ENCODE results near the gene SLMAP.
A peak's percentile ranks its signal among the peaks of the same experiment; 100 is the strongest.

SLMAP gene

DNA sequence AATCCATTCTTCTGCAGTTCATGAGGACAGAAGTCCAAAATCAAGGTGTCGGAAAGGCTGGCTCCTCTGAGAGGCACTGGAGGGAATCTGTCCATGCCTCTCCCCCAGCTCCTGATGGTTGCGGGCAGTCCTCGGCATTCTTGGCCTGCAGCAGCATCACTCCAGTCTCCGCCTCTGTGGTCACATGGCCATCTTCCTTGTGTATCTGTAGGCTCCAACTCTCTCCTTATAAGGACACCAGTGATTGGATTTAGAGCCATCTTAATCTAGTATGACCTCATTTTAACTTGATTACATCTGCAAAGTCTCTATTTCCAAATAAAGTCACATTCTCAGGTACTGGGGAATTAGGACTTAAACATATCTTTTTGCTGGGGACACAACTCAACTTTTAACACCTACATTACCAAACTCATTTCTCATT is 196.1 kb downstream of the SLMAP start:
- Histone ChIP-seq H3K4me3 (ENCODE audit: low read depth, low read length) (no peak overlapping the region), H3K36me3 (ENCODE audit: control insufficient read depth, insufficient read depth, low read length) (no peaks in the 10 kb centered on the region), H3K9ac (no peak overlapping the region), H3K4me2 (ENCODE audit: low read length) (no peak overlapping the region), H3K79me2 (no peaks in the 10 kb centered on the region), H3K27me3 (ENCODE audit: control insufficient read depth, insufficient read depth, low read length) (no peaks in the 10 kb centered on the region), H3K27ac (peak overlapping the region; percentile 42), H3K4me1 (peaks cover 5% of the 10 kb centered on the region), H3K9me3 (ENCODE audit: control insufficient read depth, low read length) (no peaks in the 10 kb centered on the region), H2AFZ (peak overlapping the region; percentile 42)
- no peak for TF ChIP-seq CTCF (IDR thresholded peaks at IDR 0.05)

- H3K4me2 ChIP-seq (ENCODE audit: low read length): no peak overlapping the region
- H3K36me3 ChIP-seq (ENCODE audit: control insufficient read depth, insufficient read depth, low read length): no peaks in the 10 kb centered on the region
- TF ChIP-seq CTCF (IDR thresholded peaks at IDR 0.05): no peak
- H3K4me1 ChIP-seq: peaks cover 5% of the 10 kb centered on the region
- no peak overlapping the region for H3K9ac ChIP-seq
- H3K27ac ChIP-seq: peak overlapping the region; percentile 42
- no peaks in the 10 kb centered on the region for H3K27me3 ChIP-seq (ENCODE audit: control insufficient read depth, insufficient read depth, low read length)
- no peak overlapping the region for H2AFZ ChIP-seq
- no peaks in the 10 kb centered on the region for H3K79me2 ChIP-seq
- no peak overlapping the region for H3K4me3 ChIP-seq (ENCODE audit: low read depth, low read length)
- no peaks in the 10 kb centered on the region for H3K9me3 ChIP-seq (ENCODE audit: control insufficient read depth, low read length)
Observed at GRCh38 chr3:57952651-57953050, 196.5 kb downstream of the SLMAP start.

GRCh38 chr3:57953576-57953975 is 197.5 kb downstream of the SLMAP start:
- Histone ChIP-seq H3K9ac (no peak overlapping the region), H3K9me3 (ENCODE audit: control insufficient read depth, low read length) (no peaks in the 10 kb centered on the region), H3K4me3 (ENCODE audit: low read depth, low read length) (no peak overlapping the region), H3K27ac (no peak overlapping the region), H3K79me2 (no peaks in the 10 kb centered on the region), H3K4me2 (ENCODE audit: low read length) (no peak overlapping the region), H2AFZ (no peak overlapping the region), H3K27me3 (ENCODE audit: control insufficient read depth, insufficient read depth, low read length) (no peaks in the 10 kb centered on the region), H3K4me1 (peaks cover 5% of the 10 kb centered on the region), H3K36me3 (ENCODE audit: control insufficient read depth, insufficient read depth, low read length) (no peaks in the 10 kb centered on the region)
- no peak for TF ChIP-seq CTCF (IDR thresholded peaks at IDR 0.05)

DNA sequence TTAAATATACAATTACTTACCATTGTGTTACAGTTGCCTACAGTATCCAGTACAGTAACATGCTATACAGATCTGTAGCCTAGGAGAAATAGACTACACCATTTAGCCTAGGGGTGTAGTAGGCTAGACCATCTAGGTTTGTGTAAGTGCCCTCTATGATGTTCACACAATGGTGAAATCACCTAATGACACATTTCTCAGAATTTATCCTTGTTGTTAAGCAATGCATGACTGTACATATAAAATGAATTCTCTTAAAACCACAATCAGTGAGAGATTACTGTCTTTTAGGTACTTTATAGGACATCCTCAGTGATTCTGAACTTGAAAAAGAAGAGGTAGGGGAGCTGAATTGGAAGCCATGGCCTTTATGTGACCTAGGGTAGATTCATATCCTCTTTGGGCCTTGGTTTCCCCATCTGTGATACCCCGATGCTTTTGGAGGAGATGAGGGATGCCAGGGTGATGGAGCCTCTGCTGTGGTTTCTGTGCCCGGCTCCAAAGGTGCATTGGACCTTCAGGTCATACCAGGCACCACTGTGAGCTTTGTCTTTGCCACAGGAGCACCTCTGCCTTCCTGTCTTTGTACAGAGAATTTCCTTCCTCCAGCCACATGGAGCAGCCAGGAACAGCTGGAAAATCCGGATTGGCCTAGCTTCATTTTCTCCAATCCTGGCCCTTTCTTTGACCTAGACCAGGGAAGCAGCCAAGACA is 200.2 kb downstream of the SLMAP start:
- no peak overlapping the region for H3K9ac ChIP-seq
- no peak for TF ChIP-seq CTCF (IDR thresholded peaks at IDR 0.05)
- no peak overlapping the region for H3K4me3 ChIP-seq (ENCODE audit: low read depth, low read length)
- peaks cover 6% of the 10 kb centered on the region for H3K4me1 ChIP-seq
- no peak overlapping the region for H3K4me2 ChIP-seq (ENCODE audit: low read length)
- no peaks in the 10 kb centered on the region for H3K36me3 ChIP-seq (ENCODE audit: control insufficient read depth, insufficient read depth, low read length)
- H3K27me3 ChIP-seq (ENCODE audit: control insufficient read depth, insufficient read depth, low read length): no peaks in the 10 kb centered on the region
- H2AFZ ChIP-seq: no peak overlapping the region
- no peaks in the 10 kb centered on the region for H3K79me2 ChIP-seq
- H3K9me3 ChIP-seq (ENCODE audit: control insufficient read depth, low read length): no peaks in the 10 kb centered on the region
- no peak overlapping the region for H3K27ac ChIP-seq

DNA sequence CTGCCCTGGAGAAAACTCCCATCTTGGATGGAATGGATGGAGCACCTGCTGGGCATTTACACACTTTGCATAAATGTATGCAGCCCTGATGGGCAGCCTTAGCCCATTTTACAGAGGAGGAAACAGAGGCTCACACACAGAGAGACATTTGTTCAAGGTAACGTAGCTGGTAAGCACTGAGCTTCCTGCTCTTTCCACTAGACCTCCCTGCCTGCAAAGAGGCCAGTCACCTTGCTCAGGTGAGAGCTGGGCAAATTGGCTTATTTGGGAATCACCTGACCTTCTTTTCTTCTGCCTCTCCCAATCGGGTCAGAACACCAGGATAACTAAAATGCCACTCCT is 200.7 kb downstream of the SLMAP start:
- H3K27ac ChIP-seq: no peak overlapping the region
- H3K9me3 ChIP-seq (ENCODE audit: control insufficient read depth, low read length): no peaks in the 10 kb centered on the region
- H3K4me2 ChIP-seq (ENCODE audit: low read length): no peak overlapping the region
- no peaks in the 10 kb centered on the region for H3K27me3 ChIP-seq (ENCODE audit: control insufficient read depth, insufficient read depth, low read length)
- no peak overlapping the region for H2AFZ ChIP-seq
- no peak for TF ChIP-seq CTCF (IDR thresholded peaks at IDR 0.05)
- H3K9ac ChIP-seq: no peak overlapping the region
- H3K79me2 ChIP-seq: no peaks in the 10 kb centered on the region
- H3K4me3 ChIP-seq (ENCODE audit: low read depth, low read length): no peak overlapping the region
- H3K36me3 ChIP-seq (ENCODE audit: control insufficient read depth, insufficient read depth, low read length): no peaks in the 10 kb centered on the region
- H3K4me1 ChIP-seq: peaks cover 8% of the 10 kb centered on the region
